A549 (cell line): ENCODE data around the gene CBARP. TPM values are rescaled to one million over a fixed set of nuclear protein-coding genes. Genes with fewer than 3 reads are reported as not detected.

ENCODE experiments used
- ATAC-seq, 2 experiments: fragments of 200-7000 bp in 1 of 2; fragments of >200 bp in 1 of 2; cut with Nextera tagmentation in 1 of 2; cut with Tn5 transposase in 1 of 2; 3 replicates each; pipeline versions ENCODE4 v1.8.0 to v1.9.1; 2018 to 2020; ENCODE audit warnings: mild to moderate bottlenecking in 1 of 2, moderate library complexity in 1 of 2
- CTCF ChIA-PET: fragments of 300-600 bp; sonication (Branson Sonifier 250); formaldehyde crosslinking; extraction: SDS; loops from one replicate; lab custom pipeline; 2021; ENCODE audit warnings: antibody characterized with exemption, inconsistent platforms; lab: Yijun Ruan, JAX
- POLR2A ChIA-PET: fragments of 350-600 bp; formaldehyde crosslinking; extraction: SDS; loops from one replicate; lab custom pipeline; 2021; ENCODE audit warnings: antibody characterized with exemption, inconsistent platforms; lab: Yijun Ruan, JAX
- DNase-seq, 2 experiments: peaks; one replicate each; pipeline versions ENCODE4 v3.0.0 to v3.0.0-alpha.2; 2011 to 2016; ENCODE audit warnings: low read depth in 1 of 2, low spot score in 1 of 2
- FAIRE-seq: peaks from 2 replicates; lab custom pipeline; 2011; peaks lifted over from hg19 to GRCh38; lab: Jason Lieb, UNC
- H3K27ac ChIP-seq, 2 experiments: fragments of >200 bp; sonication (Bioruptor Twin); formaldehyde crosslinking; 3 replicates each; pipeline ENCODE4 v1.5.1; 2016 to 2017
- H3K4me1 ChIP-seq: fragments of >200 bp; sonication (Bioruptor Twin); formaldehyde crosslinking; 3 replicates; pipeline ENCODE4 v1.6.1; 2016
- H3K4me2 ChIP-seq: fragments of >200 bp; sonication (Bioruptor Twin); formaldehyde crosslinking; 3 replicates; pipeline ENCODE4 v1.6.1; 2016
- H3K4me3 ChIP-seq: fragments of >200 bp; sonication (Bioruptor Twin); formaldehyde crosslinking; 3 replicates; pipeline ENCODE4 v1.5.1; 2016
- H3K9me3 ChIP-seq: fragments of >200 bp; sonication (Bioruptor Twin); formaldehyde crosslinking; 3 replicates; pipeline ENCODE4 v1.6.1; 2016
- BHLHE40 ChIP-seq: IDR thresholded peaks from 2 replicates; pipeline ENCODE4 v1.6.1; 2012; ENCODE audit warnings: low read depth, low read length, inconsistent platforms
- CBX8 ChIP-seq: fragments of 200-600 bp; sonication (generic); IDR thresholded peaks from 2 replicates; pipeline ENCODE4 v1.6.1; 2016
- CEBPB ChIP-seq, 2 experiments: fragments of >200 bp in 1 of 2; sonication (Bioruptor Twin) in 1 of 2; formaldehyde crosslinking in 1 of 2; IDR thresholded peaks; 2 replicates each; pipeline ENCODE4 v1.6.1; 2012 to 2016
- CHD2 ChIP-seq: fragments of 150-350 bp; IDR thresholded peaks from 2 replicates; pipeline ENCODE4 v1.6.1; 2014; ENCODE audit warnings: low read length; ENCODE audit not compliant: partially characterized antibody
- CTCF ChIP-seq: fragments of >200 bp; sonication (Bioruptor Twin); formaldehyde crosslinking; IDR thresholded peaks from 3 replicates; pipeline ENCODE4 v1.5.1; 2016
- E2F6 ChIP-seq: IDR thresholded peaks from 2 replicates; pipeline ENCODE4 v1.6.1; 2012; ENCODE audit warnings: low read depth, borderline replicate concordance
- EHF ChIP-seq: fragments of 250-450 bp; sonication (Bioruptor Pico); IDR thresholded peaks from 2 replicates; pipeline ENCODE4 v1.5.0; 2020; ENCODE audit warnings: mild to moderate bottlenecking
- EHMT2 ChIP-seq: fragments of 200-600 bp; sonication (generic); IDR thresholded peaks from 2 replicates; pipeline ENCODE4 v1.6.1; 2016; ENCODE audit warnings: antibody characterized with exemption, low read depth, mild to moderate bottlenecking, moderate library complexity
- ELK1 ChIP-seq: fragments of 150-350 bp; IDR thresholded peaks from 2 replicates; pipeline ENCODE4 v1.6.1; 2014; ENCODE audit warnings: low read depth, mild to moderate bottlenecking, low read length
- FOSL2 ChIP-seq, 2 experiments: fragments of 450-650 bp in 1 of 2; fragments of >200 bp in 1 of 2; sonication (Bioruptor Twin) in 1 of 2; formaldehyde crosslinking; IDR thresholded peaks; 2 replicates each; pipeline versions ENCODE4 v1.5.0 to v1.6.1; 2016 to 2020; ENCODE audit warnings: mild to moderate bottlenecking in 1 of 2, moderate library complexity in 1 of 2
- FOXS1 ChIP-seq: fragments of 250-450 bp; sonication (Bioruptor Pico); IDR thresholded peaks from 2 replicates; pipeline ENCODE4 v1.5.0; 2020; ENCODE audit warnings: mild to moderate bottlenecking, moderate library complexity
- GATA3 ChIP-seq: IDR thresholded peaks from 2 replicates; pipeline ENCODE4 v1.6.1; 2012; ENCODE audit warnings: borderline replicate concordance
- HOXA7 ChIP-seq: fragments of 250-450 bp; sonication (Bioruptor Pico); IDR thresholded peaks from 2 replicates; pipeline ENCODE4 v1.5.0; 2020; ENCODE audit warnings: mild to moderate bottlenecking, moderate library complexity
- KDM1A ChIP-seq: fragments of 200-600 bp; sonication (generic); IDR thresholded peaks from 2 replicates; pipeline ENCODE4 v1.6.1; 2016; ENCODE audit warnings: low read depth, mild to moderate bottlenecking
- MAX ChIP-seq: IDR thresholded peaks from 2 replicates; pipeline ENCODE4 v1.6.1; 2012
- NR3C1 ChIP-seq: fragments of >200 bp; sonication (Bioruptor Twin); formaldehyde crosslinking; IDR thresholded peaks from 3 replicates; pipeline ENCODE4 v1.6.1; 2017
- POLR2A ChIP-seq: IDR thresholded peaks from 2 replicates; pipeline ENCODE4 v1.6.1; 2012; ENCODE audit warnings: mild to moderate bottlenecking, low read length
- RARB ChIP-seq: fragments of 250-450 bp; sonication (Bioruptor Pico); IDR thresholded peaks from 2 replicates; pipeline ENCODE4 v1.8.0; 2021; ENCODE audit warnings: mild to moderate bottlenecking, moderate library complexity
- RFX5 ChIP-seq: fragments of 450-650 bp; IDR thresholded peaks from 2 replicates; pipeline ENCODE4 v1.7.1; 2014; ENCODE audit warnings: antibody characterized with exemption, mild to moderate bottlenecking, moderate library complexity
- SMC3 ChIP-seq: fragments of >200 bp; sonication (Bioruptor Twin); formaldehyde crosslinking; IDR thresholded peaks from 3 replicates; pipeline ENCODE4 v1.6.1; 2018; ENCODE audit warnings: inconsistent platforms
- TP53 ChIP-seq: fragments of 250-450 bp; sonication (Bioruptor Pico); IDR thresholded peaks from 2 replicates; pipeline ENCODE4 v1.5.0; 2021; ENCODE audit warnings: mild to moderate bottlenecking, moderate library complexity
- ZC3H11A ChIP-seq: fragments of 450-650 bp; IDR thresholded peaks from 2 replicates; pipeline ENCODE4 v1.6.1; 2014; ENCODE audit warnings: antibody characterized with exemption, mild to moderate bottlenecking
- ZNF302 ChIP-seq: fragments of 250-450 bp; sonication (Bioruptor Pico); IDR thresholded peaks from 2 replicates; pipeline ENCODE4 v1.9.0; 2021; ENCODE audit warnings: inconsistent platforms, mild to moderate bottlenecking, moderate library complexity
- WGBS: methylation state at CpG from one replicate; pipeline ENCODE4 v1.1.6; 2017; ENCODE audit errors: missing lambda C conversion rate; 5-methylcytosine and 5-hydroxymethylcytosine counted together
- polyA plus RNA-seq, 4 experiments: library from polyadenylated mRNA; depleted of rRNA in 3 of 4; stranded (reverse); fragments of >200 nt; fragmentation: RNase III in 1 of 4; extraction: RNeasy Plus Mini Kit Qiagen cat#74134 plus additional on column Dnase treatment in 1 of 4; gene quantifications; 2 replicates in 3 of 4; 3 replicates in 1 of 4; pipeline ENCODE4 v1.2.3, GENCODE V29; 2011 to 2017

Gene CBARP
- polyA plus RNA-seq, 2 of the 4 experiments (the other 2 are of a cell fraction), result 0.19 to 2.0 TPM

- Histone ChIP-seq H3K27ac (peak overlapping the region; percentile 100), H3K4me1 (peaks cover 77% of the 10 kb centered on the region), H3K9me3 (no peaks in the 10 kb centered on the region), H3K4me2 (peak overlapping the region; percentile 83), H3K4me3 (no peak overlapping the region)
- WGBS, result 5% methylated on average over 7 of the region's 11 CpGs
- TF ChIP-seq TP53 (CRISPR knock-in tag), result no peak
- TF ChIP-seq E2F6, result 0 out of 2 replicates have a peak, but pooled peaks have one; percentile 32
- no peak for TF ChIP-seq FOSL2 (IDR thresholded peaks at IDR 0.05)
- TF ChIP-seq FOSL2 (CRISPR knock-in tag; IDR thresholded peaks at IDR 0.05), result peak; percentile 79
- peak; percentile 66 for TF ChIP-seq MAX
- FAIRE-seq (no peak), ATAC-seq (peak in 1 of 2 experiments; percentile 42; a peak in 3 of 6 replicates), DNase-seq (peak in 1 of 2 experiments; percentile 71)
- CTCF ChIA-PET, result interaction anchor here (0.7 to 3.3 kb wide), 3 partner anchors 10 to 69 kb away, joined by 4 to 15 read pairs (median 10); no protein-coding TSS in a partner anchor
- POLR2A ChIA-PET, result interaction anchor here (0.8 kb wide), 1 partner anchor 17 kb away, joined by 4 read pairs; no protein-coding TSS in a partner anchor
These were observed 55.1 kb downstream of the CBARP start for GRCh38 chr19:1182727-1183126.

- H3K27ac ChIP-seq, result peak overlapping the region; percentile 100
- H3K4me3 ChIP-seq, result no peak overlapping the region
- TF ChIP-seq CBX8 (no peak), CEBPB (IDR thresholded peaks at IDR 0.05) (no peak), GATA3 (no peak), TP53 (CRISPR knock-in tag) (no peak), CHD2 (no peak), ZNF302 (CRISPR knock-in tag) (no peak), MAX (no peak), CTCF (no peak), ZC3H11A (no peak), FOSL2 (IDR thresholded peaks at IDR 0.05) (no peak), FOSL2 (CRISPR knock-in tag; IDR thresholded peaks at IDR 0.05) (no peak), EHMT2 (no peak), SMC3 (no peak), NR3C1 (no peak), EHF (CRISPR knock-in tag) (no peak), RARB (CRISPR knock-in tag) (no peak), ELK1 (no peak)
- TF ChIP-seq, all 56 proteins: peak for 0
- ChIA-PET POLR2A (no interaction called here), CTCF (interaction anchor here (1.7 to 3.3 kb wide), 2 partner anchors 12 to 69 kb away, joined by 10 to 15 read pairs; no protein-coding TSS in a partner anchor)
- 80% methylated on average over 10 of the region's 10 CpGs for WGBS
- no peaks in the 10 kb centered on the region for H3K9me3 ChIP-seq
- peaks cover 83% of the 10 kb centered on the region for H3K4me1 ChIP-seq
- FAIRE-seq, result no peak
- no peak for ATAC-seq
- no peak for DNase-seq
- H3K4me2 ChIP-seq, result peak overlapping the region; percentile 83
These were observed 55.7 kb downstream of the CBARP start for GRCh38 chr19:1182068-1182467.

- peaks cover 88% of the 10 kb centered on the region for H3K4me1 ChIP-seq
- CTCF ChIA-PET, result interaction anchor here (3.3 kb wide), 1 partner anchor 68 kb away, joined by 15 read pairs; no protein-coding TSS in a partner anchor
- no peaks in the 10 kb centered on the region for H3K9me3 ChIP-seq
- no peak for ATAC-seq
- TF ChIP-seq POLR2A, result no peak
- TF ChIP-seq BHLHE40, result no peak
- TF ChIP-seq FOXS1, result no peak
- no peak for TF ChIP-seq RFX5
- no peak for TF ChIP-seq KDM1A
- no peak for TF ChIP-seq CTCF
- no peak for TF ChIP-seq HOXA7 (CRISPR knock-in tag)
- TF ChIP-seq, all 56 proteins: peak for 0
- H3K4me3 ChIP-seq, result no peak overlapping the region
- H3K4me2 ChIP-seq, result peak overlapping the region; percentile 78
- no peak for FAIRE-seq
- H3K27ac ChIP-seq, result peak overlapping the region; percentile 100
- DNase-seq, result no peak
- WGBS, result 86% methylated on average over 6 of the region's 11 CpGs
- POLR2A ChIA-PET, result no interaction called here
These were observed 56.2 kb downstream of the CBARP start for GRCh38 chr19:1181606-1182005.
